ENCODE results near the gene VAT1. TPM values are rescaled to one million over a fixed set of nuclear protein-coding genes. Genes with fewer than 3 reads are reported as not detected.
A peak's percentile ranks its signal among the peaks of the same experiment; 100 is the strongest.

Gene VAT1
- total and polyA plus RNA-seq, 9 of the 15 experiments (the other 6 are each of a cell fraction or from before 2014, with no cell fraction given) = 29.4 to 153 (median 66.7) TPM

- ChIA-PET POLR2A (interaction anchor here (0.6 to 1.9 kb wide), 5 partner anchors 10 to 282 kb away, joined by 3 to 7 read pairs (median 3); partner anchors contain the start of gene RND2), CTCF (ENCODE audit: low intra/inter-chr PET ratio) (no interaction called here)
- H3K36me3 ChIP-seq (ENCODE audit: control insufficient read depth, insufficient read depth, low read length) = no peaks in the 10 kb centered on the region
- H2AFZ ChIP-seq (ENCODE audit: low read depth, low read length) = no peak overlapping the region
- no peaks in the 10 kb centered on the region for H3K79me2 ChIP-seq (ENCODE audit: control insufficient read depth, insufficient read depth, low read length)
- ATAC-seq (no peak; the same call in 2 of the 3 replicates), DNase-seq (ENCODE audit: extremely low read depth in 1 of 4, low spot score in 3 of 4) (no peak), FAIRE-seq (no peak)
- no peaks in the 10 kb centered on the region for H4K20me1 ChIP-seq (replicated peaks; ENCODE audit: control insufficient read depth, insufficient read depth, low read length)
- 48% methylated on average over 12 of the region's 12 CpGs for WGBS (ENCODE audit: insufficient coverage, low coverage, missing lambda C conversion rate)
- H3K9me3 ChIP-seq (replicated peaks; ENCODE audit: control insufficient read depth, insufficient read depth, low read depth, low read length) = no peaks in the 10 kb centered on the region
- no peaks in the 10 kb centered on the region for H3K9me1 ChIP-seq (ENCODE audit: control insufficient read depth, insufficient read depth, low read length)
- BruUV-seq (replicated peaks) = no TSS peak
- H3K27me3 ChIP-seq (ENCODE audit: control insufficient read depth in 2 of 2, insufficient read depth in 2 of 2, low read length in 2 of 2) = no peaks in the 10 kb centered on the region
- H3K4me1 ChIP-seq (replicated peaks in 1 of 2; ENCODE audit: control insufficient read depth in 2 of 2, insufficient read depth in 2 of 2, low read length in 2 of 2) = peaks cover 5 to 13% of the 10 kb centered on the region in 2 experiments; a peak in 4 of 5 replicates
- no peak overlapping the region for H3K4me3 ChIP-seq
- H3K27ac ChIP-seq (ENCODE audit: extremely low read depth, low read depth, low read length) = no peak overlapping the region
- no peak overlapping the region for H3K4me2 ChIP-seq (ENCODE audit: insufficient read depth, low read length)
- in situ Hi-C loops (cut with MboI) (no loop called here), intact Hi-C loops (cut with micrococcal nuclease) (no loop called here)
- H3K9ac ChIP-seq (ENCODE audit: insufficient read depth in 1 of 2, low read depth in 2 of 2, low read length in 2 of 2) = peak overlapping the region in 1 of 2 experiments; percentile 53; a peak in 1 of 4 replicates
- no peak for TF ChIP-seq XRCC4 (IDR thresholded peaks at IDR 0.05; ENCODE audit: extremely low read depth, insufficient read depth, insufficient read length)
- peak; percentile 59 for TF ChIP-seq RFX1 (IDR thresholded peaks at IDR 0.05)
- TF ChIP-seq PHB2 (IDR thresholded peaks at IDR 0.05; ENCODE audit: low read depth) = no peak
Observed at GRCh38 chr17:43033948-43034881, 12.0 kb upstream of the VAT1 start.

GRCh38 chr17:43031666-43032065 lies 9.5 kb upstream of the VAT1 start:
- BruUV-seq (replicated peaks) = no TSS peak
- 37% methylated on average over 3 of the region's 3 CpGs for WGBS (ENCODE audit: insufficient coverage, low coverage, missing lambda C conversion rate)
- no peaks in the 10 kb centered on the region for H3K9me3 ChIP-seq (replicated peaks; ENCODE audit: control insufficient read depth, insufficient read depth, low read depth, low read length)
- no peak overlapping the region for H3K27ac ChIP-seq (ENCODE audit: extremely low read depth, low read depth, low read length)
- intact Hi-C loops (cut with micrococcal nuclease) (no loop called here), in situ Hi-C loops (cut with MboI) (no loop called here)
- POLR2A ChIA-PET = interaction anchor here (0.6 to 1.8 kb wide), 6 partner anchors 8 to 284 kb away, joined by 3 to 7 read pairs (median 3); no protein-coding TSS in a partner anchor
- H3K4me2 ChIP-seq (ENCODE audit: insufficient read depth, low read length) = no peak overlapping the region
- no peak for FAIRE-seq
- no peak for ATAC-seq
- H3K4me3 ChIP-seq = no peak overlapping the region
- H3K9me1 ChIP-seq (ENCODE audit: control insufficient read depth, insufficient read depth, low read length) = no peaks in the 10 kb centered on the region
- no peaks in the 10 kb centered on the region for H3K36me3 ChIP-seq (ENCODE audit: control insufficient read depth, insufficient read depth, low read length)
- CTCF ChIA-PET (ENCODE audit: low intra/inter-chr PET ratio) = no interaction called here
- no peak for TF ChIP-seq SAFB (IDR thresholded peaks at IDR 0.05; ENCODE audit: borderline replicate concordance, low read depth, low read length)
- TF ChIP-seq ZNF395 (CRISPR knock-in tag; IDR thresholded peaks at IDR 0.05) = no peak
- no peak for TF ChIP-seq FOXK1 (CRISPR knock-in tag; IDR thresholded peaks at IDR 0.05; ENCODE audit: borderline replicate concordance)
- TF ChIP-seq ZNF212 (CRISPR knock-in tag; IDR thresholded peaks at IDR 0.05) = no peak
- H4K20me1 ChIP-seq (replicated peaks; ENCODE audit: control insufficient read depth, insufficient read depth, low read length) = no peaks in the 10 kb centered on the region
- DNase-seq (ENCODE audit: extremely low read depth in 1 of 4, low spot score in 3 of 4) = no peak
- H3K9ac ChIP-seq (ENCODE audit: insufficient read depth in 1 of 2, low read depth in 2 of 2, low read length in 2 of 2) = no peak overlapping the region
- no peaks in the 10 kb centered on the region for H3K27me3 ChIP-seq (ENCODE audit: control insufficient read depth in 2 of 2, insufficient read depth in 2 of 2, low read length in 2 of 2)
- peaks cover 5 to 18% of the 10 kb centered on the region in 2 experiments; a peak in 4 of 5 replicates for H3K4me1 ChIP-seq (replicated peaks in 1 of 2; ENCODE audit: control insufficient read depth in 2 of 2, insufficient read depth in 2 of 2, low read length in 2 of 2)
- no peak overlapping the region for H2AFZ ChIP-seq (ENCODE audit: low read depth, low read length)
- no peaks in the 10 kb centered on the region for H3K79me2 ChIP-seq (ENCODE audit: control insufficient read depth, insufficient read depth, low read length)

Measured in K562 (cell line).